Uterus (tissue), 4 donors: ENCODE data around the gene QPCT. TPM values are rescaled to one million over a fixed set of nuclear protein-coding genes. Genes with fewer than 3 reads are reported as not detected.

Experiments used
- DNase-seq, 2 donors: peaks; one replicate each; pipeline ENCODE4 v3.0.0-alpha.2; 2019 to 2020
- H3K27ac ChIP-seq, 2 donors: fragments of 200-600 bp; sonication (generic); 1 replicate in 1 of 2; 2 replicates in 1 of 2; pipeline ENCODE4 v1.5.1; 2016 to 2018
- H3K27me3 ChIP-seq, 2 donors: fragments of 200-600 bp; sonication (generic); one replicate each; pipeline ENCODE4 v1.5.1; 2018 to 2019; ENCODE audit warnings: control low read depth in 1 of 2
- H3K36me3 ChIP-seq, 2 donors: fragments of 200-600 bp; sonication (generic); one replicate each; pipeline ENCODE4 v1.5.1; 2019; ENCODE audit warnings: control low read depth in 1 of 2
- H3K4me1 ChIP-seq, 2 donors: fragments of 200-600 bp; sonication (generic); one replicate each; pipeline ENCODE4 v1.5.1; 2018 to 2019; ENCODE audit warnings: control low read depth in 1 of 2
- H3K4me3 ChIP-seq, 2 donors: fragments of 200-600 bp; sonication (generic); 1 replicate in 1 of 2; 2 replicates in 1 of 2; pipeline ENCODE4 v1.5.1; 2018 to 2019; ENCODE audit warnings: mild to moderate bottlenecking in 1 of 2
- H3K9me3 ChIP-seq, 2 donors: fragments of 200-600 bp; sonication (generic); one replicate each; pipeline ENCODE4 v1.5.1; 2019; ENCODE audit warnings: control low read depth in 1 of 2
- POLR2A ChIP-seq, 2 donors: fragments of 450-650 bp; IDR thresholded peaks; one replicate each; pipeline ENCODE4 v1.6.1; 2016; ENCODE audit warnings: antibody characterized with exemption in 2 of 2, mild to moderate bottlenecking in 1 of 2, moderate library complexity in 1 of 2
- intact Hi-C: fragments of 100-400 bp; cut with DNase I; formaldehyde crosslinking; loops from one replicate; pipeline ENCODE4 v1.15.1; 2023; ENCODE audit warnings: low total_unique reads
- total RNA-seq, 4 donors: library from RNA; depleted of rRNA in 3 of 4; stranded (reverse); fragments of >200 nt in 3 of 4; gene quantifications; one replicate each; pipeline versions ENCODE4 v1.1.0 to v1.2.4, GENCODE V29; 2014 to 2023
- TF ChIP-seq, protein P1 (sequence below), 4 experiments: fragments of 200-600 bp in 2 of 4; fragments of 450-650 bp in 2 of 4; sonication (generic) in 2 of 4; IDR thresholded peaks; one replicate each; pipeline ENCODE4 v1.5.1; 2016 to 2019; ENCODE audit warnings: antibody characterized with exemption in 4 of 4, mild to moderate bottlenecking in 2 of 4, moderate library complexity in 1 of 4
- donor health status: DM: yes; HTN: yes; CAD: no.

Gene QPCT
- total RNA-seq, 4 donors from 2014 or later = 4.4 to 46.9 (median 8.7) TPM

- intact Hi-C loops = no loop called here
- TF ChIP-seq, protein P1, sequence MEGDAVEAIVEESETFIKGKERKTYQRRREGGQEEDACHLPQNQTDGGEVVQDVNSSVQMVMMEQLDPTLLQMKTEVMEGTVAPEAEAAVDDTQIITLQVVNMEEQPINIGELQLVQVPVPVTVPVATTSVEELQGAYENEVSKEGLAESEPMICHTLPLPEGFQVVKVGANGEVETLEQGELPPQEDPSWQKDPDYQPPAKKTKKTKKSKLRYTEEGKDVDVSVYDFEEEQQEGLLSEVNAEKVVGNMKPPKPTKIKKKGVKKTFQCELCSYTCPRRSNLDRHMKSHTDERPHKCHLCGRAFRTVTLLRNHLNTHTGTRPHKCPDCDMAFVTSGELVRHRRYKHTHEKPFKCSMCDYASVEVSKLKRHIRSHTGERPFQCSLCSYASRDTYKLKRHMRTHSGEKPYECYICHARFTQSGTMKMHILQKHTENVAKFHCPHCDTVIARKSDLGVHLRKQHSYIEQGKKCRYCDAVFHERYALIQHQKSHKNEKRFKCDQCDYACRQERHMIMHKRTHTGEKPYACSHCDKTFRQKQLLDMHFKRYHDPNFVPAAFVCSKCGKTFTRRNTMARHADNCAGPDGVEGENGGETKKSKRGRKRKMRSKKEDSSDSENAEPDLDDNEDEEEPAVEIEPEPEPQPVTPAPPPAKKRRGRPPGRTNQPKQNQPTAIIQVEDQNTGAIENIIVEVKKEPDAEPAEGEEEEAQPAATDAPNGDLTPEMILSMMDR (IDR thresholded peaks at IDR 0.05) = no peak
- TF ChIP-seq POLR2A (IDR thresholded peaks at IDR 0.05) = peak; percentile 32 to 78
- no peaks in the 10 kb centered on the region for H3K9me3 ChIP-seq
- peak within 1 kb of the TSS; percentile 70 to 78 for H3K4me3 ChIP-seq
- peaks cover 0 to under 1% of the 10 kb centered on the region in 2 donors for H3K4me1 ChIP-seq
- H3K36me3 ChIP-seq = no peaks in the 10 kb centered on the region
- no peaks in the 10 kb centered on the region for H3K27me3 ChIP-seq
- DNase-seq = peak; percentile 58 to 60
- H3K27ac ChIP-seq = peak within 1 kb of the TSS; percentile 91 to 97
Observed at GRCh38 chr2:37324786-37325624, 19.4 kb upstream of the QPCT start, which contains the start of gene PRKD3. Gene PRKD3 (minus strand): TSS chr2:37324833. CDS start chr2:37316524, 8,309 bp downstream.

DNA sequence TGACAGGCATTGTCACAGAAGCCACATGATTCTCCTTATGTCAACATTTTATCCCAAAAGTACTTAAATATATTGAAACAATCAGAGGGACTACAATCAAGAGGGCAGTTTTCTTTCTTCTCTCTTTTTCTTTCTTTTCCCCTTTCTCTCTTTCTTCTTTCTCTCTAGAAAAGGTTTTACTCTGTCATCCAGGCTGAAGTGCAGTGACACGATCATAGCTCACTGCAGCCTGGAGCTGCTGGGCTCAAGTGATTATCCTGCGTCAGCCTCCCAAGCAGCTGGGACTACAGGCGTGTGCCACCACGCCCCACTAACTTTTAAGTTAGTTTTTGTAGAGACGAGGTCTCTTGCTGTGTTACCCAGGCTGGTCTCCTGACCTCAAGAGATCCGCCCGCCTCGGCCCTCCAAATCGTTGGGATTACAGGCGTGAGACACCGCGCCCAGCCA, 18.8 kb upstream of the QPCT start:
- intact Hi-C loops = no loop called here
- Histone ChIP-seq H3K4me1 (no peaks in the 10 kb centered on the region), H3K27ac (peak overlapping the region; percentile 91 to 97), H3K4me3 (peak overlapping the region; percentile 70 to 78), H3K27me3 (no peaks in the 10 kb centered on the region), H3K36me3 (no peaks in the 10 kb centered on the region), H3K9me3 (no peaks in the 10 kb centered on the region)
- no peak for DNase-seq
- TF ChIP-seq, protein P1 (IDR thresholded peaks at IDR 0.05) = no peak
- TF ChIP-seq POLR2A (IDR thresholded peaks at IDR 0.05) = no peak

DNA sequence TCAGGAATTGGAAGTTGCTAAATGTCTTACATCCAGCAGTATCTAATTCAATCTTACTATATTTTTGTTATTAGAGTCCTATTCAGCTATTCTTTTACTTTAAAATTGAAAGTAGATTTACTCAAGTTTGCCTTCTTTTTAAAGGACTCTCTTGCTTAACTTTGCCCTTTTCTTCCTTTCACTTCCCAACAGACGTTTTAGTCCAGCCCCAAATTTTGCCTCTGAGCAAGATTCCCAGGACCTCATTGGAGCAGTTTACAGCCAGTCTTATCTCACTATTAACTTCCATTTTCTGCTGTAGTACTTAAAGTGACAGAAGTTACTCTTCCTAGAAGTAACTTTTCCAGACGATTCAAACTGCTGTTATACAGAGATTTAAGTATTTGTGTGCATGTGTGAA, 18.1 kb upstream of the QPCT start:
- Histone ChIP-seq H3K9me3 (no peaks in the 10 kb centered on the region), H3K36me3 (no peaks in the 10 kb centered on the region), H3K4me1 (no peaks in the 10 kb centered on the region), H3K27me3 (no peaks in the 10 kb centered on the region), H3K27ac (peak overlapping the region; percentile 91 to 97), H3K4me3 (peak overlapping the region in 1 of 2 donors; percentile 16)
- peak in 1 of 2 donors; percentile 33 for TF ChIP-seq POLR2A (IDR thresholded peaks at IDR 0.05)
- TF ChIP-seq, protein P1 (IDR thresholded peaks at IDR 0.05) = no peak
- intact Hi-C loops = no loop called here
- DNase-seq = peak in 1 of 2 donors; percentile 67

DNA sequence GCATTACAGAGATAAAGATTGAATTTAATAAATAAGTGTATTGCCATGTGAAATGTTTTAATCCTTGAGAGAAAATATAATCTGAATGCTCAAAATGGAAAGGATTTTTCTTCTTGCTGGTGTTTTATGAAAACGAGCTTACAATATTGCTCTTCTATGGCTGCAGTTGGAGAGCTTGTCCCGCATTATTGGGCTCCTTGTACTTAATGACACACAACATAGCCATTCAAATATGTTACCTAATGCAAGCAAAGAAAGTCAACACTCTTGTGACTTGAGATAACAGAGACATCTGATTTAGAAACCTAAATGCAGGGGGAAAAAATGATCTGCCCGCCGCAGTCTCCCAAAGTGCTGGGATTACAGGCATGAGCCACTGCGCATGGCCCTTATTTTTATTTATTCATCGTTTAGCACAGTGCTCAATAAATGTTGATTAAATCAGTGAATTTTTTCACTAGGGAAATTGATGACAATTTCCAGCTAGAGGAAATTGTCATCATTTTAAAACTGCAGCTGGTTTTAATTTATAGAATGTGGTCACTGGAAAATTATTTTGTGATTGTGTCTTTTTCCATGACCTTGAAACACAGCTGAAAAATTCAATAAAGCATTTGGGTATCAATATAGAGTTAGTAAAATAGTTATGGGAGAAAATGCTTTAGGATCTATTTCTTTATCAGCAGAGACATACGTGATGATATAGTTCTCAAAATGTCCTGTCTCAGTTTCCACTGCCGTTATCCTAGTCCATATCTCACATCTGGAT, 17.4 kb upstream of the QPCT start:
- H3K4me3 ChIP-seq = peak overlapping the region in 1 of 2 donors; percentile 16
- no peaks in the 10 kb centered on the region for H3K4me1 ChIP-seq
- intact Hi-C loops = no loop called here
- no peak for DNase-seq
- no peaks in the 10 kb centered on the region for H3K27me3 ChIP-seq
- peak overlapping the region; percentile 91 to 97 for H3K27ac ChIP-seq
- H3K36me3 ChIP-seq = no peaks in the 10 kb centered on the region
- H3K9me3 ChIP-seq = no peaks in the 10 kb centered on the region
- no peak for TF ChIP-seq POLR2A (IDR thresholded peaks at IDR 0.05)
- TF ChIP-seq, protein P1 (IDR thresholded peaks at IDR 0.05) = no peak
